ENCODE data around the gene MRPL49.

DNA sequence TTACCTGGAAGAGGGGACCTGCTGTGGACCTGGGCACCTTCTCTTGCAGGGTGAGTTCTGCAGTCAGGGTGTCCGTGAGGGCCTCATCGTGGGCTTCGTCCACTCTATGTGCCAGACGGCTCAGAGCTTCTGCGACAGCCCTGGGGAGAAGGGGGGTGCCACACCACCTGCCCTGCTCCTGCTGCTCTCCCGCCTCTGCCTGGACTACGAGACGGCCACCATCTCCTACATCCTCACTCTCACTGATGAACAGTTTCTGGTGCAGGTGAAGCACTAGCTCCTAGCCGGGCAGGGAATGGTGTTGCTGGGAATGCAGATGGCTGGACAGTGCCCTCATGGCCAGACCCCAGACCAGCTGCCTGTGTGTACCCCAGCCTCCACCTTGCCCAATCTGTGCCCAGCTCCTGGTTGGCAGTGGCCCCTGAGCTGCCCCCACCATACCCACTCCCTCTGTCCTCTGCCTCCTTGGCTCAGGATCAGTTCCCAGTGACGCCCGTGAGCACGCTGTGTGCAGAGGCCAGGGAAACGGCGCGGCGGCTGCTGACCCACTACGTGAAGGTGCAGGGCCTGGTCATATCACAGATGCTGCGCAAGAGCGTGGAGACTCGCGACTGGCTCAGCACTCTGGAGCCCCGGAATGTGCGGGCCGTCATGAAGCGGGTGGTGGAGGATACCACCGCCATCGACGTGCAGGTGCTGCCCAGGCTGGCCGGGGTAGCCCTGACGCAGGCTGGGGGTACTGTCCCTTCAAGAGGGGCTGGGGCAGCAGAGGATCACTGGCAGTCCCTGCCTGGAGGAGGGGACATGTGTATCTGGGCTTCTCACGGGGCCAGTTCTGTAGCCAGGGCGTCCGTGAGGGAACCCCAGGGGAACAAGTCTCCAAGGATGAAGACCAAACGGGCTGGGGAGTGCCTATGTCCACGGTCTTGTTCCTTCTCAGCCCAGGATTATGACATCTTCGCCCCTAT is 12.6 kb upstream of the MRPL49 start:
- TF ChIP-seq, protein P1, sequence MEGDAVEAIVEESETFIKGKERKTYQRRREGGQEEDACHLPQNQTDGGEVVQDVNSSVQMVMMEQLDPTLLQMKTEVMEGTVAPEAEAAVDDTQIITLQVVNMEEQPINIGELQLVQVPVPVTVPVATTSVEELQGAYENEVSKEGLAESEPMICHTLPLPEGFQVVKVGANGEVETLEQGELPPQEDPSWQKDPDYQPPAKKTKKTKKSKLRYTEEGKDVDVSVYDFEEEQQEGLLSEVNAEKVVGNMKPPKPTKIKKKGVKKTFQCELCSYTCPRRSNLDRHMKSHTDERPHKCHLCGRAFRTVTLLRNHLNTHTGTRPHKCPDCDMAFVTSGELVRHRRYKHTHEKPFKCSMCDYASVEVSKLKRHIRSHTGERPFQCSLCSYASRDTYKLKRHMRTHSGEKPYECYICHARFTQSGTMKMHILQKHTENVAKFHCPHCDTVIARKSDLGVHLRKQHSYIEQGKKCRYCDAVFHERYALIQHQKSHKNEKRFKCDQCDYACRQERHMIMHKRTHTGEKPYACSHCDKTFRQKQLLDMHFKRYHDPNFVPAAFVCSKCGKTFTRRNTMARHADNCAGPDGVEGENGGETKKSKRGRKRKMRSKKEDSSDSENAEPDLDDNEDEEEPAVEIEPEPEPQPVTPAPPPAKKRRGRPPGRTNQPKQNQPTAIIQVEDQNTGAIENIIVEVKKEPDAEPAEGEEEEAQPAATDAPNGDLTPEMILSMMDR (IDR thresholded peaks at IDR 0.05; ENCODE audit: insufficient read depth, low read depth, low read length), result no peak
- no peak for TF ChIP-seq EZH2 (IDR thresholded peaks at IDR 0.05; ENCODE audit: insufficient read depth, low read length)

Data from astrocyte (in vitro differentiated cells and primary cell).